Measurements from ENCODE around the gene PRPF38A. TPM values are rescaled to one million over a fixed set of nuclear protein-coding genes. Genes with fewer than 3 reads are reported as not detected.

The PRPF38A gene
- total and polyA plus RNA-seq, 4 donors = 5.9 to 10.3 (median 8.6) TPM

DNA sequence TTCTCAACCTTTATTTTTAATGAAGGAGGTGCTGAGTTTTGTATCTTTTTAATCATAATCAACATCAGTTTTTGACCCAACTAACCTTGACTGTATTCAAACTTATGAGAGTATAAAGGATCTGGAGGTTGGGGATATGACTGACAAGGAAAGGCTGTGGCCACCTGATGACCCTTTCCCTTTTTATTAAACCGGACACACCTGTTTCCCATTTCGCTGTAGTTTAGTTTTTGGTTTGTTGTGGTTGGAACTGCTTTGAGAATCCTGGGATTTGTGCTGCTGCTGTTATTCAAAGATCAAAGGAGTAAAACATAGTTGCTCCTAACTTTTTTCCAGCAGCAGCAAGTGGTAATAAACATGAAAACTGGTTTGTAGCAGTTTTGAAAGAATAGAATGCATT, 12.4 kb downstream of the PRPF38A start:
- no peaks in the 10 kb centered on the region for H3K9me3 ChIP-seq (ENCODE audit: control insufficient read depth in 4 of 4, low read length in 3 of 4)
- H3K27me3 ChIP-seq (ENCODE audit: control insufficient read depth in 4 of 4, insufficient read depth in 4 of 4, low read length in 3 of 4) = no peaks in the 10 kb centered on the region
- 91% methylated on average over 2 of the region's 2 CpGs for WGBS
- H3K4me1 ChIP-seq (ENCODE audit: control insufficient read depth in 4 of 4, insufficient read depth in 4 of 4, low read length in 3 of 4) = no peaks in the 10 kb centered on the region
- H3K27ac ChIP-seq (ENCODE audit: low read depth in 1 of 2, low read length in 2 of 2) = no peak overlapping the region
- no peak for DNase-seq (ENCODE audit: low spot score)
- no peak overlapping the region for H3K9ac ChIP-seq (ENCODE audit: low read depth in 1 of 2, low read length in 2 of 2)
- H3K4me3 ChIP-seq (ENCODE audit: low read depth in 1 of 3, low read length in 3 of 3) = no peak overlapping the region
- H3K36me3 ChIP-seq (ENCODE audit: control insufficient read depth in 4 of 4, insufficient read depth in 3 of 4, low read depth in 1 of 4, low read length in 3 of 4) = peaks cover 14 to 80% (median 70%) of the 10 kb centered on the region in 4 donors
- TF ChIP-seq EGR1 (IDR thresholded peaks at IDR 0.05; ENCODE audit: low read depth in 2 of 2) (no peak), SP1 (IDR thresholded peaks at IDR 0.05) (no peak), TAF1 (conservative IDR thresholded peaks at IDR 0.05) (no peak), NR2F2 (IDR thresholded peaks at IDR 0.05) (no peak), FOXA2 (IDR thresholded peaks at IDR 0.05) (no peak), HNF4G (IDR thresholded peaks at IDR 0.05) (no peak), HNF4A (conservative IDR thresholded peaks at IDR 0.05) (no peak), FOXA1 (IDR thresholded peaks at IDR 0.05) (no peak), GABPA (IDR thresholded peaks at IDR 0.05 in 1 of 2, conservative IDR thresholded peaks at IDR 0.05 in 1 of 2) (no peak), JUND (IDR thresholded peaks at IDR 0.05) (no peak), RXRA (IDR thresholded peaks at IDR 0.05) (no peak), YY1 (IDR thresholded peaks at IDR 0.05) (no peak), RAD21 (IDR thresholded peaks at IDR 0.05) (no peak)
- TF ChIP-seq, protein P1, sequence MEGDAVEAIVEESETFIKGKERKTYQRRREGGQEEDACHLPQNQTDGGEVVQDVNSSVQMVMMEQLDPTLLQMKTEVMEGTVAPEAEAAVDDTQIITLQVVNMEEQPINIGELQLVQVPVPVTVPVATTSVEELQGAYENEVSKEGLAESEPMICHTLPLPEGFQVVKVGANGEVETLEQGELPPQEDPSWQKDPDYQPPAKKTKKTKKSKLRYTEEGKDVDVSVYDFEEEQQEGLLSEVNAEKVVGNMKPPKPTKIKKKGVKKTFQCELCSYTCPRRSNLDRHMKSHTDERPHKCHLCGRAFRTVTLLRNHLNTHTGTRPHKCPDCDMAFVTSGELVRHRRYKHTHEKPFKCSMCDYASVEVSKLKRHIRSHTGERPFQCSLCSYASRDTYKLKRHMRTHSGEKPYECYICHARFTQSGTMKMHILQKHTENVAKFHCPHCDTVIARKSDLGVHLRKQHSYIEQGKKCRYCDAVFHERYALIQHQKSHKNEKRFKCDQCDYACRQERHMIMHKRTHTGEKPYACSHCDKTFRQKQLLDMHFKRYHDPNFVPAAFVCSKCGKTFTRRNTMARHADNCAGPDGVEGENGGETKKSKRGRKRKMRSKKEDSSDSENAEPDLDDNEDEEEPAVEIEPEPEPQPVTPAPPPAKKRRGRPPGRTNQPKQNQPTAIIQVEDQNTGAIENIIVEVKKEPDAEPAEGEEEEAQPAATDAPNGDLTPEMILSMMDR (IDR thresholded peaks at IDR 0.05; ENCODE audit: low read depth, low read length, missing input control) = no peak
- TF ChIP-seq, protein P2, sequence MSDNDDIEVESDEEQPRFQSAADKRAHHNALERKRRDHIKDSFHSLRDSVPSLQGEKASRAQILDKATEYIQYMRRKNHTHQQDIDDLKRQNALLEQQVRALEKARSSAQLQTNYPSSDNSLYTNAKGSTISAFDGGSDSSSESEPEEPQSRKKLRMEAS (IDR thresholded peaks at IDR 0.05) = no peak
- TF ChIP-seq, protein P3, sequence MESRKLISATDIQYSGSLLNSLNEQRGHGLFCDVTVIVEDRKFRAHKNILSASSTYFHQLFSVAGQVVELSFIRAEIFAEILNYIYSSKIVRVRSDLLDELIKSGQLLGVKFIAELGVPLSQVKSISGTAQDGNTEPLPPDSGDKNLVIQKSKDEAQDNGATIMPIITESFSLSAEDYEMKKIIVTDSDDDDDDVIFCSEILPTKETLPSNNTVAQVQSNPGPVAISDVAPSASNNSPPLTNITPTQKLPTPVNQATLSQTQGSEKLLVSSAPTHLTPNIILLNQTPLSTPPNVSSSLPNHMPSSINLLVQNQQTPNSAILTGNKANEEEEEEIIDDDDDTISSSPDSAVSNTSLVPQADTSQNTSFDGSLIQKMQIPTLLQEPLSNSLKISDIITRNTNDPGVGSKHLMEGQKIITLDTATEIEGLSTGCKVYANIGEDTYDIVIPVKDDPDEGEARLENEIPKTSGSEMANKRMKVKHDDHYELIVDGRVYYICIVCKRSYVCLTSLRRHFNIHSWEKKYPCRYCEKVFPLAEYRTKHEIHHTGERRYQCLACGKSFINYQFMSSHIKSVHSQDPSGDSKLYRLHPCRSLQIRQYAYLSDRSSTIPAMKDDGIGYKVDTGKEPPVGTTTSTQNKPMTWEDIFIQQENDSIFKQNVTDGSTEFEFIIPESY (IDR thresholded peaks at IDR 0.05) = no peak
- TF ChIP-seq, protein P4, sequence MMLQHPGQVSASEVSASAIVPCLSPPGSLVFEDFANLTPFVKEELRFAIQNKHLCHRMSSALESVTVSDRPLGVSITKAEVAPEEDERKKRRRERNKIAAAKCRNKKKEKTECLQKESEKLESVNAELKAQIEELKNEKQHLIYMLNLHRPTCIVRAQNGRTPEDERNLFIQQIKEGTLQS (IDR thresholded peaks at IDR 0.05) = no peak
- TF ChIP-seq, protein P5, sequence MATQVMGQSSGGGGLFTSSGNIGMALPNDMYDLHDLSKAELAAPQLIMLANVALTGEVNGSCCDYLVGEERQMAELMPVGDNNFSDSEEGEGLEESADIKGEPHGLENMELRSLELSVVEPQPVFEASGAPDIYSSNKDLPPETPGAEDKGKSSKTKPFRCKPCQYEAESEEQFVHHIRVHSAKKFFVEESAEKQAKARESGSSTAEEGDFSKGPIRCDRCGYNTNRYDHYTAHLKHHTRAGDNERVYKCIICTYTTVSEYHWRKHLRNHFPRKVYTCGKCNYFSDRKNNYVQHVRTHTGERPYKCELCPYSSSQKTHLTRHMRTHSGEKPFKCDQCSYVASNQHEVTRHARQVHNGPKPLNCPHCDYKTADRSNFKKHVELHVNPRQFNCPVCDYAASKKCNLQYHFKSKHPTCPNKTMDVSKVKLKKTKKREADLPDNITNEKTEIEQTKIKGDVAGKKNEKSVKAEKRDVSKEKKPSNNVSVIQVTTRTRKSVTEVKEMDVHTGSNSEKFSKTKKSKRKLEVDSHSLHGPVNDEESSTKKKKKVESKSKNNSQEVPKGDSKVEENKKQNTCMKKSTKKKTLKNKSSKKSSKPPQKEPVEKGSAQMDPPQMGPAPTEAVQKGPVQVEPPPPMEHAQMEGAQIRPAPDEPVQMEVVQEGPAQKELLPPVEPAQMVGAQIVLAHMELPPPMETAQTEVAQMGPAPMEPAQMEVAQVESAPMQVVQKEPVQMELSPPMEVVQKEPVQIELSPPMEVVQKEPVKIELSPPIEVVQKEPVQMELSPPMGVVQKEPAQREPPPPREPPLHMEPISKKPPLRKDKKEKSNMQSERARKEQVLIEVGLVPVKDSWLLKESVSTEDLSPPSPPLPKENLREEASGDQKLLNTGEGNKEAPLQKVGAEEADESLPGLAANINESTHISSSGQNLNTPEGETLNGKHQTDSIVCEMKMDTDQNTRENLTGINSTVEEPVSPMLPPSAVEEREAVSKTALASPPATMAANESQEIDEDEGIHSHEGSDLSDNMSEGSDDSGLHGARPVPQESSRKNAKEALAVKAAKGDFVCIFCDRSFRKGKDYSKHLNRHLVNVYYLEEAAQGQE (IDR thresholded peaks at IDR 0.05) = no peak
